ENCODE data around the gene APOC1.
"Not testable (repeated sequence)": the region's sequence is repeated elsewhere in the genome, so short reads cannot be mapped to it uniquely, and the experiment has no call there.

APOC1 gene

GRCh38 chr19:44914433-44915206 lies at the start of gene APOC1:
TSS of gene APOC1 (plus strand) at chr19:44914608. CDS start at chr19:44914892, 284 bp downstream.
- DNase-seq (ENCODE audit: low read depth): not testable (repeated sequence)
- H3K4me3 ChIP-seq (ENCODE audit: low read length): peak within 1 kb of the TSS; percentile 63

- no peak for DNase-seq (ENCODE audit: low read depth)
- no peak for TF ChIP-seq CTCF (conservative IDR thresholded peaks at IDR 0.05; ENCODE audit: low read depth, low read length)
- H3K4me3 ChIP-seq (ENCODE audit: low read length): no peak overlapping the region
Observed at GRCh38 chr19:44865196-44865767, 49.1 kb upstream of the APOC1 start.

- DNase-seq (ENCODE audit: low read depth): no peak
- H3K4me3 ChIP-seq (ENCODE audit: low read length): no peak overlapping the region
- no peak for TF ChIP-seq CTCF (conservative IDR thresholded peaks at IDR 0.05; ENCODE audit: low read depth, low read length)
Observed at GRCh38 chr19:44866664-44867063, 47.7 kb upstream of the APOC1 start.

- no peak for DNase-seq (ENCODE audit: low read depth)
- no peak for TF ChIP-seq CTCF (conservative IDR thresholded peaks at IDR 0.05; ENCODE audit: low read depth, low read length)
- no peak overlapping the region for H3K4me3 ChIP-seq (ENCODE audit: low read length)
Observed at GRCh38 chr19:44867578-44867977, 46.8 kb upstream of the APOC1 start.

- no peak overlapping the region for H3K4me3 ChIP-seq (ENCODE audit: low read length)
- no peak for DNase-seq (ENCODE audit: low read depth)
- no peak for TF ChIP-seq CTCF (conservative IDR thresholded peaks at IDR 0.05; ENCODE audit: low read depth, low read length)
Observed at GRCh38 chr19:44869733-44870470, 44.5 kb upstream of the APOC1 start.

- no peak overlapping the region for H3K4me3 ChIP-seq (ENCODE audit: low read length)
- DNase-seq (ENCODE audit: low read depth): no peak
- TF ChIP-seq CTCF (conservative IDR thresholded peaks at IDR 0.05; ENCODE audit: low read depth, low read length): no peak
Observed at GRCh38 chr19:44871809-44872208, 42.6 kb upstream of the APOC1 start.

- no peak overlapping the region for H3K4me3 ChIP-seq (ENCODE audit: low read length)
- TF ChIP-seq CTCF (conservative IDR thresholded peaks at IDR 0.05; ENCODE audit: low read depth, low read length): no peak
- no peak for DNase-seq (ENCODE audit: low read depth)
Observed at GRCh38 chr19:44872661-44873060, 41.7 kb upstream of the APOC1 start.

Measured in retinal pigment epithelial cell (primary cell).